ENCODE results near the gene ANXA2R.
"Not testable (repeated sequence)": the region's sequence is repeated elsewhere in the genome, so short reads cannot be mapped to it uniquely, and the experiment has no call there.

The ANXA2R gene

DNA sequence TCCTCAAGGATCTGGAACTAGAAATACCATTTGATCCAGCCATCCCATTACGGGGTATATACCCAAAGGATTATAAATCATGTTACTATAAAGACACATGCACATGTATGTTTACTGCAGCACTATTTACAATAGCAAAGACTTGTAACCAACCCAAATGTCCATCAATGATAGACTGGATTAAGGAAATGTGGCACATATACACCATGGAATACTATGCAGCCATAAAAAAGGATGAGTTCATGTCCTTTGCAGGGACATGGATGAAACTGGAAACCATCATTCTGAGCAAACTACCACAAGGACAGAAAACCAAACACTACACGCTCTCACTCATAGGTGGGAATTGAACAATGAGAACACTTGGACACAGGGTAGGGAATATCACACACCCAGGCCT is 19.9 kb upstream of the ANXA2R start:
- not testable (repeated sequence) for DNase-seq

- DNase-seq, result not testable (repeated sequence)
Measured at GRCh38 chr5:43055098-43055497, 15.0 kb upstream of the ANXA2R start.

- no peak for DNase-seq
Measured at GRCh38 chr5:43051684-43052083, 11.6 kb upstream of the ANXA2R start.

DNA sequence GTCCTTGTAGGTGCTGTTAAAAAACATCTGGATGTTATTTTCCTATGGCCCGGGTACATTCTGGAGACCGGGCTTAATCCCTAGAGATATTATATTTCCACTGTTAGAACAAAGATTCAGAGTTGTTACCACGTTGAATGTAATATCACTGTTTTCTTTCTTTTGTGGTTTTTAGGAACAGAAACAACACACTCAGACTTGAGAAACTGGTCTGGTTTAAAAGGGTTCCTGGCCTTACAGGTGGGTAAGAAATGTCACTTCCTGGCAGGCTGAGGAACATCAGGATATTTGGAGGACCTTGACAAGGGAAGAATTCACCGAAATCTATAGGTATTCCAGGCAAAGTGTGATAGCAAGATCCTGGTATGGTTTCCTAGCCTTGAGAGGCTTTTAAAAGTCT is 10.3 kb upstream of the ANXA2R start:
- no peak for DNase-seq

- no peak for DNase-seq
Measured at GRCh38 chr5:43049236-43049635, 9.1 kb upstream of the ANXA2R start.

GRCh38 chr5:43046474-43046873 is 6.4 kb upstream of the ANXA2R start:
- DNase-seq, result no peak

DNA sequence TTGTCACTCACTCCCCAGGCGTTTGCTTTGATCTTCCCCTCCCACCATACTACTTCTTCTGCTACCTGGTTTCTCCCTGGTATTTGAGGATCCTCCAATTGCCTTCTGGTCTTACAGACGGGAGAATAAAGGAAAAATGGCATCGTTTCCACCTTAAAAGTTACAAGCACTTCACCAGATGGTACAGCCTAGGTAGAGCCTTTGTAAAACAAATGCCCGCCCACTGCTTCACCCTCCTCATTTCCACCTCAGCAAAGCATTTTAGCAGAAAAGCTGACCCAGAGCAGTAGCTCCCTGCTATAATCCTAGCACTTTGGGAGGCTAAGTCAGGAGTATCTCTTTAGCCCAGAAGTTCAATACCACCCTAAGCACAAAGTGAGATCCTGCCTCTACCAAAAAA is 5.1 kb upstream of the ANXA2R start:
- no peak for DNase-seq

GRCh38 chr5:43044181-43044914 is 4.2 kb upstream of the ANXA2R start:
- DNase-seq, result no peak

- no peak for DNase-seq
Measured at GRCh38 chr5:43043400-43043756, 3.3 kb upstream of the ANXA2R start.

GRCh38 chr5:43042626-43043399 is 2.7 kb upstream of the ANXA2R start:
- DNase-seq, result peak; percentile 69

GRCh38 chr5:43042176-43042625 is 2.1 kb upstream of the ANXA2R start:
- DNase-seq, result peak; percentile 71

GRCh38 chr5:43041669-43042175 is 1.6 kb upstream of the ANXA2R start:
- DNase-seq, result peak; percentile 71

DNA sequence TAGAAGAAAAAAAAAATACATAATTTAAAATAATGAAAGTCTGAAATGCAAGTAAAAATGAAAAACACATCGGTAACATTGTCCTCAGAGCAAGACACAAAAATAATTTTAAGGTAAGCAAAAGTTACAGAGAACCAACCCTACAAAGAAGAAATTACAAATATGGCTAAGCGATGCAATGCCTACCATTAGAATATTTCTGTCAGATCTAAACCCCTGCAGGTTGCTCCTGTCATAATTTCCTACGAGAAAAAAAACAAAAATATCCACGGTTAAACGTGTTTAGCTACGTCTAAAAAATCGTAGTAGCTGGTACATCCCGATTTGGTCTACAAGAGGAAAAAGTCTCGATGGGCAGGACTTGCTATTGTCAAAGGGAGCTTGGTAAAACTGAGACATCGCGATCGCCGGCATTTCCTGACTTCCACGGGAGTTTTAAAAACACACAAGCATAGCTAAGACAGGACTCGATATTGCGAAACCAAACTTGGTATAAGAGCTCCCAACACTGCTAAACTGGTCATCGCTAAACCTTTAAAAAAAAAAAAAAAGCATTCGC is 1.1 kb upstream of the ANXA2R start:
- no peak for DNase-seq

DNA sequence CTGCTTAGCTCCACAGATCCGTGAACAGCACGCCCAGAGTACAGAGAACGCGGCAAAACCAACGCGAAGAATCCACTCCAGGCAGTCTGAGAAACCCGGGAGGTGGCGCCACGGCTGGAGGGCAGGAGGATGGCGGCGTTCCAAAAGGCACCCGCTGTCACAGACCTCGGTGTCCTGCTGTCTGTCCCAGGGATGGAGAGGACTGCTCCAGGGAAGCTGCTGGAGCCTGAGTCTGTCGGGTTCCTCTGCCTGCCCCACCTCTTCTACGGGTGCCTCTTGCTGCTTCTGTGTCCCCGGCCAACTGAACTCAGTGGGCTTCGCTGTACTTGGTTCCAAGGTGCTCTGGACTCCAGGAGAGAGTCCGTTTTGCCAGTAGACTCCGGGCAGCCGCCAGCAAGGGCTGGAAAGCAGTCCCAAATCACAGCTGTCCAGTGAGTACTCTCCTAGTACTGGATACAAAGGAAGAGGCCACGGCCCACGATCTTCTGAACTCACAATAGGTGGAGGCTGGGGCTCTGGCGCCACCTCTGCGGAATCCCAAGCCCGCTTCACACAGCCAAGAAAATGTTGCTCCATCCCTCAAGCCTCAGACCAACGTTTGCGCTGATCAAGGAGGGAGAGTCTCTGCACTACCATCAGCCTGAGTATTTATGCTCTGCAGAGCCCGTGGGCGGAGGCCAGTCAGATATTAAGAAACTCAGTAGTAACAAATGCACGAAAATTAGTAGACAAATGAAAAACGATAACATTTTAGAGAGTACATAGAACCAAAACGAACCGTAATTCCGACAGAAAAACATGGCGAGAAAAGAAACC is 440 bp downstream of the ANXA2R start:
- DNase-seq, result peak; percentile 69

DNA sequence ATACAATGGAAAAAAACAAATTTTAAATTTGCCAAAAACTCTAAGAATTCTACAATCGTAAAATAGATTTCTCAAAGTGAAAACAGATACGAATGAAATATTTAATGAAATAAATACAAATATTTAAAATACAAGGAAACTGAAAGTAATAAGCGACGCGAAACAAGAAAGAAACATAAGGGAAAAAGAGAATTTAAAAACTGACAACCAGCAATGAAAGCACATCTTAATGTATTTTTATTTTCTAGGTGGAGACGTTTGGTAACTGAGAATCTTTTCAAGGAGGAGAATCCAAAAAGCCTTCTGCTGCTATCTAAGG is 1.0 kb downstream of the ANXA2R start:
- no peak for DNase-seq

DNA sequence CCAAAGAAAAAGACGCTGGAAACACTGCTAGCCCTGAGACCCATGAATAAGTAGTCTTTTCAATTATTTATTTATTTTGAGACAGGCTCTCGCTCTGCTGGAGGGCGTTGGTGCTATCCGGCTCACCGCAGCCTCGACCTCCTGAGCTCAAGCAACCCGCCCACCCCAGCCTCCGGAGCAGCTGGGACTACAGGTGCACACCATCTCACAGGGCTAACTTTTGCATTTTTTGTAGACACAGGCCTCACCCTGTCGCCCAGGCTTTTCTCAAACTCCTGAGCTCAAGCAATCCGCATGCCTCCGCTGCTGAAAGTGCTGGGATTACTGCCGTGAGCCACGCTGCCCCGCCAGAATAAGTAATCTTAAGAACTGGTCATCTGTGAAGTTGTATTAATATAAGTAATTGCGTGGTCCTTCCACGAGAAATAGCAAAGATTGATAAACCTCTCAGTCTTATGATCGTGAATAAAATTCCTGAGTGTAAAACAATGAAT is 1.6 kb downstream of the ANXA2R start:
- peak; percentile 38 for DNase-seq

DNA sequence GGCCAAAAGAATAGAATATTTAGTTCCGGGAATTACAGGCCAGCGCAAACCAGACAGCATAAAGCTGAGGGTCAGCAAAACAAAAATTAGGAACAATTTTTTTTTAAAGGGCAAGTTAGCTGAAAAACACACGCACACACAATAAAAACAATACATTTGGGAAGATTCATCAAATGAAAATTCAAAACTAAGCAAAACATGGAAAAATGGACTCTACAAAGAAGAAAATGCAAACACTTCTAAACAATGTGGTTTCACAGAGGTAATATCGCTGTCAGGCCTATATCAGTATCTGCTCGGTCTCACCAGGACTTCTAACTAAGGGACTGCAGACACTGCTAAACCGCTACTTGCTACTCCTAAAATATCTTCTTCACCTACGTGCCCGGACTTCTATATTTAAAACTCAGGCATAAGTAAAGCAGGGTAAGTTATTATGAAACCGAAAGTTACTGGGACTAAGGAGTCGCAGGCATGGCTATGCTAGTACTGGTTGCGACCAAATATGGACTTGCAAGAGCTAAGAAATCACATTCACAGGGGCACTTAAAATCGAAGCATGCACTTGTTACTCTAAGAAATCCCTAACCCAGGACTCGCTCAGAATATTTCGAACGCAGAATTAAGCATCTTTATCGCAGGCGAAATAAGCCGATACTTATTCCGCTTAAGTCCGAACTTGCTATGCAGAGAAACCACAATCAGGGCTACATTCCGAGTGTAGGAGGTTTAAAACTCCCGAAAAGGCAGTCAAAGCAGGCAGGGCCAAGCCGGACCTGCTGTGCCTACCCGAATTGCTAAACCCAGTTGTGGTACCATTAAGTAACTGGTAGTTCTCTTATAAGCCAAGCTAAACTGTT is 2.3 kb downstream of the ANXA2R start:
- DNase-seq, result no peak

DNA sequence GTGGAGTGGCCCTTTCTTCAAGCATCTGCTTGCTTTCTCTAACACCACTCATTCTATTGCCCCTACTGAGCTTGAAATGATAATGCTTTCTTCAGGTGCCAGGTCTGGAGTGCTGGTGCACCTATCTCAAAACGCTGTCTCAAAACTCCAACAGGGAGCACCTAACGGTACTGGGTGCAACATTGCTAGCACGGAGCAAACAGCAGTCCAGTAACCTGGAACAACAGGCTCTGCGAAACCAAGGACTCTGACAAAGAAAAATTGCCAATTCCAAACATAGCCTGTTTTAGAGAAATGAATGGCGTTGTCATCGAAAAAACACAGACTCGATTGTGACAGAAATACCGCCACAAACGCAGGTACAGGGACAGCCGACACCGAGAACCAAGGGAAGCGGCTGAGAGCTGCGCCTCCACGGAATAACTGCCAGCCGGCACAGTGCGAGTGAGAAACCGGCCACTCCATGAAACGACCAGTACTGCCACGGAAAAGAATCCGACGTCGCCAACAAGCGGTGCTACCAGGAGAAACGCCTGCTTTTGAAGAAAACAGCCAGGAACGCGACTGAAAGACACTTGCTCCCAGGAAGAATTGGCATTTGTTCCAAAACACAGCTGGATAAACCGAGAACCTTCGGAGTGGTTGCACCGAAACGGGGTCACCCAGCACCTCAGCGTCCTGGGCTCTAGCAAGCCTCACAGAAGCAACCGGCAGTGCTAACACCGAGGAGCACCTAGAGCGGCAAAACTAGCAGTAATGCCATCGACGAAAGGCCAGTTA is 3.1 kb downstream of the ANXA2R start:
- DNase-seq, result no peak

DNA sequence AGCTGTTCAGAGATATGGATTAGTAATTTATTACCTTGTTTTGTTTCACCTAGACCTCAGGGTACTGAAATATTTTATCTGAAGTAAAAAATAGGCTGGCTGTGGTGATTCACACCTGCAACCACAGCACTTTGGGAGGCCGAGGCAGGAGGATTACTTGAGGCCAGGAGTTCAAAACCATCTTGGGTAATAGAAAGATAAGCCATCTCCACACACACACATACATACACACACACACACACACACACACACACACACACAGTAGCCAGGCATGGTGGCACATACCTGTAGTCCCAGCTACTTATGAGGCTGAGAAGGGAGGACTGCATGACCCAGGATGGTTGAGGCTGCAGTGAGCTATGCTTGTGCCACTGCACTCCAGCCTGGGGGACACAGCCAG is 3.7 kb downstream of the ANXA2R start:
- DNase-seq, result no peak

GRCh38 chr5:43034591-43034968 is 5.5 kb downstream of the ANXA2R start:
- DNase-seq, result no peak
